Esophagus squamous epithelium (tissue), 4 donors: ENCODE results near the gene COPS6.

Experiments used
- CTCF ChIP-seq, 6 experiments: fragments of 450-650 bp in 4 of 6; fragments of 200-600 bp in 2 of 6; sonication (generic) in 2 of 6; IDR thresholded peaks; one replicate each; pipeline ENCODE4 v1.5.1; 2016 to 2019; ENCODE audit warnings: antibody characterized with exemption in 6 of 6, mild to moderate bottlenecking in 4 of 6, moderate library complexity in 4 of 6
- POLR2A ChIP-seq, 4 donors: fragments of 450-650 bp; IDR thresholded peaks; one replicate each; pipeline ENCODE4 v1.6.1; 2017; ENCODE audit warnings: antibody characterized with exemption in 4 of 4, mild to moderate bottlenecking in 4 of 4, moderate library complexity in 3 of 4

- TF ChIP-seq CTCF (IDR thresholded peaks at IDR 0.05) (no peak), POLR2A (IDR thresholded peaks at IDR 0.05) (no peak)
Measured at GRCh38 chr7:100088095-100088620, 611 bp upstream of the COPS6 start.
